ENCODE data around the gene TRIM52. TPM values are rescaled to one million over a fixed set of nuclear protein-coding genes. Genes with fewer than 3 reads are reported as not detected.

The TRIM52 gene
- total and polyA plus RNA-seq, 9 donors = 13.0 to 18.8 (median 15.3) TPM

DNA sequence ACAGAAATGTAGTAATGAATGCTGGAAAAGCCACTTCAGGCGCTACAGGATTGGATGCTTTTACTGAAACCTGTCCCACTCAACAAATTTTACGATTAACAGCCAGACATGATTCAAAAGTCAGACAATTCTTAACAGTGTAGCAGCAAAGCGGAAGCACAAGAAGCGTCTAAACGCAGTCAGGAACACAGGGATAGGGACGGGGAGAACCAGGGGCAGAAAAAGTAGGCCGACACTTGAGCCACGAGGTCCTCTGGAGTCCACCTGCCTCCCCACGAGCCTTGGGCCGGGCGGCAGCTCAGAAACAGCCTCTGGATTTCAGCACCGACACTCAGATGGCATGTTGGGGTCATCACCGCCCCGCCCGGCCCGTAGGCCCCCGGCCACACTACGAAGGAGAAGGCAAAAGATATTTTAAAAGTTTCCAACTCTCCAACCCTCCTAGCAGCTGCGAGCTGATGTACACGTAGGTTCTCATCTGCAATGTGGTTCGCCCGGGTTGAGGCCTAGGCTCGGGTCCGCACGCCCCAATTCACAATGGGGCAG is 17.9 kb downstream of the TRIM52 start:
- DNase-seq = no peak
- Histone ChIP-seq H3K4me1 (ENCODE audit: insufficient read depth) (peaks cover 18% of the 10 kb centered on the region), H3K36me3 (no peaks in the 10 kb centered on the region), H3K27ac (peak overlapping the region; percentile 67 to 74), H3K9me3 (no peaks in the 10 kb centered on the region), H3K27me3 (no peaks in the 10 kb centered on the region), H3K4me3 (peak overlapping the region; percentile 77)
- TF ChIP-seq EP300 (IDR thresholded peaks at IDR 0.05) (no peak), POLR2A (IDR thresholded peaks at IDR 0.05) (no peak)
- TF ChIP-seq, protein P1, sequence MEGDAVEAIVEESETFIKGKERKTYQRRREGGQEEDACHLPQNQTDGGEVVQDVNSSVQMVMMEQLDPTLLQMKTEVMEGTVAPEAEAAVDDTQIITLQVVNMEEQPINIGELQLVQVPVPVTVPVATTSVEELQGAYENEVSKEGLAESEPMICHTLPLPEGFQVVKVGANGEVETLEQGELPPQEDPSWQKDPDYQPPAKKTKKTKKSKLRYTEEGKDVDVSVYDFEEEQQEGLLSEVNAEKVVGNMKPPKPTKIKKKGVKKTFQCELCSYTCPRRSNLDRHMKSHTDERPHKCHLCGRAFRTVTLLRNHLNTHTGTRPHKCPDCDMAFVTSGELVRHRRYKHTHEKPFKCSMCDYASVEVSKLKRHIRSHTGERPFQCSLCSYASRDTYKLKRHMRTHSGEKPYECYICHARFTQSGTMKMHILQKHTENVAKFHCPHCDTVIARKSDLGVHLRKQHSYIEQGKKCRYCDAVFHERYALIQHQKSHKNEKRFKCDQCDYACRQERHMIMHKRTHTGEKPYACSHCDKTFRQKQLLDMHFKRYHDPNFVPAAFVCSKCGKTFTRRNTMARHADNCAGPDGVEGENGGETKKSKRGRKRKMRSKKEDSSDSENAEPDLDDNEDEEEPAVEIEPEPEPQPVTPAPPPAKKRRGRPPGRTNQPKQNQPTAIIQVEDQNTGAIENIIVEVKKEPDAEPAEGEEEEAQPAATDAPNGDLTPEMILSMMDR (IDR thresholded peaks at IDR 0.05) = no peak
- intact Hi-C loops (cut with DNase I) = loop anchor here in 2 of 4 donors (2.0 to 10.0 kb wide), 3 partner anchors 18 to 428 kb away; partner anchors contain the start of gene TRIM41 (in 1 of the 2)
- WGBS, 3 donors = 0 to 2% (median 1%) methylated on average over 25 of the region's 25 CpGs

DNA sequence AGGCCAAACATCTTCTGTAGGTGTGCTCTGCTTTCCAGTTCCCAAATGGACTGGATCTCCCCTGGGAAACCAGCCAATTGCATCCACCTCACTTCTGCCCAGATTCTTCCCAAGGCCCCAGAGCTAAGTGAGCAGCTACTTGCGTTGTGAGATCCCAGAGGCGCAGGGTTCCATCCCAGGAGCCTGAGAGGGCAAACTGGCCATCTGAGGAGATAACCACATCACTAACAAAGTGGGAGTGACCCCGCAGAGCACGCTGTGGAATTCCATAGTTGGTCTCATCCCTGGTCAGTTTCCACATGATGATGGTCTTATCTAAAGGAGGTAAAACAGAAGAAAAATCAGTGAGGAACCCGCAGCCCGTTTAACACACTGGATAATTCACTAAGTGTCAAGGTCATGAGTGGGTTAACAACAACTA is 18.9 kb downstream of the TRIM52 start:
- no peaks in the 10 kb centered on the region for H3K36me3 ChIP-seq

DNA sequence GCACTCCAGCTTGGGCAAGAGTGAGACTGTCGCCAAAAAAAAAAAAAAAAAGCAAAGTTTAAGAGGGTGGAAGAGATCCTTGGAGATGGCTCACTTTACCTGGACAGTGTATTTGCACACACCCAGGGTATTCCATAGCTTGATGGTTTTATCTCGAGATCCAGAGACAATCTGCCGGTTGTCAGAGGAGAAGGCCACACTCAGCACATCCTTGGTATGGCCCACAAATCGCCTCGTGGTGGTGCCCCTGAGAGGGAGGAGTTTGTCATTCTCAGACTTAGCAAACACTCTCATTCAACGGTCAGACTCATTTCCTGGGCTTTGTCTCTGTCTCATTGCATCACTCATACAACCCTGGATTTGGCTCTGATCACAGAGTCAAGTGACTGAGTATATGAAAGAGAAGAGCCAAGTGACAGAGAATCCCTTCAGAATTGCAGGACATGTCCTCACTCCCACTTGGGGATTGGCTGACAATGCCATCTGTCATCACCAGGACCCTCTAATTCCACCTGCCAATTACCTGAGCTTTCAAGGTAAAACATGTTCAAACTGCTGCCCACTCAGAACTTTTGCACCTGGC is 19.5 kb downstream of the TRIM52 start:
- DNase-seq = no peak
- intact Hi-C loops (cut with DNase I) = loop anchor here in 1 of 4 donors (10.0 kb wide), 1 partner anchor 427 kb away; no protein-coding TSS in a partner anchor
- TF ChIP-seq POLR2A (IDR thresholded peaks at IDR 0.05) = no peak
- TF ChIP-seq, protein P1 (IDR thresholded peaks at IDR 0.05) = no peak
- no peak for TF ChIP-seq EP300 (IDR thresholded peaks at IDR 0.05)
- no peaks in the 10 kb centered on the region for H3K27me3 ChIP-seq
- no peak overlapping the region for H3K4me3 ChIP-seq
- H3K9me3 ChIP-seq = no peaks in the 10 kb centered on the region
- WGBS, 3 donors = 30 to 43% (median 33%) methylated on average over 6 of the region's 6 CpGs
- no peaks in the 10 kb centered on the region for H3K36me3 ChIP-seq
- H3K4me1 ChIP-seq (ENCODE audit: insufficient read depth) = peaks cover 14% of the 10 kb centered on the region
- no peak overlapping the region for H3K27ac ChIP-seq

More for the DNA sequence above, 18.9 kb downstream of the TRIM52 start:
- intact Hi-C loops (cut with DNase I) = loop anchor here in 2 of 4 donors (2.0 to 10.0 kb wide), 3 partner anchors 17 to 427 kb away; partner anchors contain the start of gene TRIM41 (in 1 of the 2)
- peak in 1 of 5 donors; percentile 31 for DNase-seq
- Histone ChIP-seq H3K4me3 (no peak overlapping the region), H3K27me3 (no peaks in the 10 kb centered on the region), H3K4me1 (ENCODE audit: insufficient read depth) (peaks cover 14% of the 10 kb centered on the region), H3K27ac (peak overlapping the region in 1 of 2 donors; percentile 67), H3K9me3 (no peaks in the 10 kb centered on the region)
- 6 to 10% (median 8%) methylated on average over 6 of the region's 6 CpGs for WGBS, 3 donors
- no peak for TF ChIP-seq EP300 (IDR thresholded peaks at IDR 0.05)
- TF ChIP-seq, protein P1 (IDR thresholded peaks at IDR 0.05) = no peak
- TF ChIP-seq POLR2A (IDR thresholded peaks at IDR 0.05) = no peak

DNA sequence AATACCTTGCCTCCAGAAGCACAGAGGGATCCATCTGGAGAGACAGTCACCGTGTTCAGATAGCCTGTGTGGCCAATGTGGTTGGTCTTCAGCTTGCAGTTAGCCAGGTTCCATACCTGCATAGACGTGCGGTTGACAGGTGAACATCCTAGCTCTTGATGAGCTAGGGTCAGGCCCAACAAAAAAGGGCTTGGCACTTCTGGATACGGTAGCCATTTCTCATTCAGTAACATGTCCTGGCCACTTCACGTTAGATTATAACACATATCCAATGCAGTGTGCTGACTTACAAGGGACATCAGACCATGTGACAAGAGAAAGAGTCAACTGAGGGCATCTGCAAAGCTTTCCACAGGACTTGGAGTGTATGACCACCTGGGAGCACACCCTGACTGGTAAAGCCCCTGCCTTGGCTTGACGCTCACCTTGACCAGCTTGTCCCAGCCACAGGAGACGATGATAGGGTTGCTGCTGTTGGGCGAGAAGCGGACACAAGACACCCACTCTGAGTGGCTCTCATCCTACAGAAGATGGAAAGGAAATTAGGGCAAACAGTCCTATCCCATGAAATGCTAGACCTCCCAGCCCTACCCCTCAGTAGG is 21.8 kb downstream of the TRIM52 start:
- TF ChIP-seq EP300 (IDR thresholded peaks at IDR 0.05) (no peak), POLR2A (IDR thresholded peaks at IDR 0.05) (no peak)
- TF ChIP-seq, protein P1 (IDR thresholded peaks at IDR 0.05) = no peak
- intact Hi-C loops (cut with DNase I) = no loop called here
- Histone ChIP-seq H3K9me3 (no peaks in the 10 kb centered on the region), H3K4me3 (no peak overlapping the region), H3K36me3 (no peaks in the 10 kb centered on the region), H3K4me1 (ENCODE audit: insufficient read depth) (peaks cover 4% of the 10 kb centered on the region), H3K27me3 (no peaks in the 10 kb centered on the region), H3K27ac (no peak overlapping the region)
- DNase-seq = peak in 1 of 5 donors; percentile 12
- WGBS, 3 donors = 86 to 91% (median 90%) methylated on average over 9 of the region's 9 CpGs

All from ovary (tissue), 9 donors.